PC-9 (cell line): ENCODE results near the gene BICC1. TPM values are rescaled to one million over a fixed set of nuclear protein-coding genes. Genes with fewer than 3 reads are reported as not detected.

Experiments
- BruUV-seq: library from RNA; stranded (reverse); fragments of 400-500 nt; replicated peaks from 2 replicates; lab custom pipeline; 2021; lab: Mats Ljungman, UMichigan
- CTCF ChIA-PET: fragments of 300-600 bp; sonication (Branson Sonifier 250); formaldehyde crosslinking; loops from one replicate; lab custom pipeline; 2022; ENCODE audit warnings: antibody characterized with exemption; lab: Charles Lee
- POLR2A ChIA-PET: fragments of 300-600 bp; sonication (Branson Sonifier 250); formaldehyde crosslinking; loops from one replicate; lab custom pipeline; 2022; ENCODE audit warnings: antibody characterized with exemption; ENCODE audit not compliant: unreplicated experiment; lab: Charles Lee
- DNase-seq, 2 experiments: peaks; one replicate each; pipeline versions ENCODE4 v3.0.0 to v3.0.0-alpha.2; 2015 to 2022; ENCODE audit warnings: mixed read lengths in 1 of 2
- H2AFZ ChIP-seq: fragments of 200-600 bp; sonication (generic); 2 replicates; pipeline ENCODE4 v1.8.1; 2017; ENCODE audit warnings: antibody characterized with exemption
- H3F3A ChIP-seq: fragments of 200-600 bp; sonication (generic); 2 replicates; pipeline ENCODE4 v1.8.1; 2017; ENCODE audit warnings: antibody characterized with exemption, mild to moderate bottlenecking, low read depth; ENCODE audit not compliant: insufficient read depth
- H3K27ac ChIP-seq: fragments of 200-600 bp; sonication (generic); 2 replicates; pipeline ENCODE4 v1.6.1; 2016; ENCODE audit warnings: mixed run types
- H3K27me3 ChIP-seq: fragments of 200-600 bp; sonication (generic); 2 replicates; pipeline ENCODE4 v1.6.1; 2016; ENCODE audit warnings: low read depth, mixed run types; ENCODE audit not compliant: insufficient read depth
- H3K36me3 ChIP-seq: fragments of 200-600 bp; sonication (generic); 2 replicates; pipeline ENCODE4 v1.6.1; 2016; ENCODE audit warnings: low read depth, mixed run types
- H3K4me1 ChIP-seq: fragments of 200-600 bp; sonication (generic); replicated peaks from 2 replicates; pipeline ENCODE4 v1.6.1; 2016; ENCODE audit warnings: mixed run types; ENCODE audit not compliant: insufficient read depth
- H3K4me2 ChIP-seq: fragments of 200-600 bp; sonication (generic); 2 replicates; pipeline ENCODE4 v1.6.1; 2017; ENCODE audit warnings: mixed run types
- H3K4me3 ChIP-seq: fragments of 200-600 bp; sonication (generic); 2 replicates; pipeline ENCODE4 v1.6.1; 2016; ENCODE audit warnings: mixed run types
- H3K79me2 ChIP-seq: fragments of 200-600 bp; sonication (generic); 2 replicates; pipeline ENCODE4 v1.6.1; 2017; ENCODE audit warnings: low read depth, mixed run types
- H3K9me2 ChIP-seq: fragments of 200-600 bp; sonication (generic); 2 replicates; pipeline ENCODE4 v1.8.1; 2017; ENCODE audit warnings: mild to moderate bottlenecking; ENCODE audit not compliant: insufficient read depth
- H3K9me3 ChIP-seq: fragments of 200-600 bp; sonication (generic); 2 replicates; pipeline ENCODE4 v1.8.1; 2016; ENCODE audit warnings: low read depth; ENCODE audit not compliant: insufficient read depth
- H4K20me1 ChIP-seq: fragments of 200-600 bp; sonication (generic); 2 replicates; pipeline ENCODE4 v1.8.1; 2017; ENCODE audit not compliant: insufficient read depth
- CTCF ChIP-seq: fragments of 200-600 bp; sonication (generic); conservative IDR thresholded peaks from 2 replicates; pipeline ENCODE4 v1.6.1; 2017; ENCODE audit warnings: mixed run types, antibody characterized with exemption, mild to moderate bottlenecking, moderate library complexity
- EZH2 ChIP-seq: fragments of 200-600 bp; sonication (generic); IDR thresholded peaks from 2 replicates; pipeline ENCODE4 v1.8.0; 2017; ENCODE audit warnings: antibody characterized with exemption, low read depth
- intact Hi-C: fragments of 100-400 bp; cut with micrococcal nuclease; formaldehyde crosslinking; loops from one replicate; pipeline ENCODE4 v1.10.0; 2022; ENCODE audit not compliant: unreplicated experiment
- total RNA-seq: library from RNA; stranded (reverse); gene quantifications from 2 replicates; pipeline ENCODE4 v1.2.3, GENCODE V29; 2021

Gene BICC1
- total RNA-seq, 1 experiment from 2014 or later, result not detected

- no peaks in the 10 kb centered on the region for H3K36me3 ChIP-seq
These were observed 331.1 kb downstream of the BICC1 start for GRCh38 chr10:58843760-58844159.

DNA sequence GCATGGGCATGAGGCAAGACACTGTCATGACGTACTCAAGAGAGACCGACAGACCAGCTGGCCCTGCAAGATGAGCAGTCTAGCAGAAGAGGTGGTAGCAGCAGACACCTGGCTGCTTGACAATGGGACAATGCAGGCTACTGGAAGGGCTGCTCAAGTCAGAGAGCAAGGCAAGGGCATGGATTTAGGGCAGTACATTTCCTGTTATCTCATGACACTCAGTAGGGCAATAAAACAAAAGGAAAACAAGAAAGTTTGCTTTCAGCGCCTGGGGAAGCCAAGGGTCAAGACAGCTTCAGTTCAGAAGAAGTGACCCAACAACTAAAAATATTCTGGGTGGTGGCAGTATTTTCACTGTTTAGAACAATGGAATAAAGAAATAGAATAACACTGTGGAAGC lies 332.0 kb downstream of the BICC1 start:
- POLR2A ChIA-PET, result no interaction called here
- BruUV-seq, result no TSS peak
- CTCF ChIA-PET, result interaction anchor here (0.6 kb wide), 1 partner anchor 1977 kb away, joined by 3 read pairs; no protein-coding TSS in a partner anchor
- H3K4me3 ChIP-seq, result no peak overlapping the region
- no peaks in the 10 kb centered on the region for H3K27me3 ChIP-seq
- H3K4me1 ChIP-seq, result no peaks in the 10 kb centered on the region
- no peak overlapping the region for H3K4me2 ChIP-seq
- H3K27ac ChIP-seq, result no peak overlapping the region
- TF ChIP-seq CTCF (no peak), EZH2 (no peak)
- H3K9me2 ChIP-seq, result no peaks in the 10 kb centered on the region
- no peaks in the 10 kb centered on the region for H3F3A ChIP-seq
- H4K20me1 ChIP-seq, result no peaks in the 10 kb centered on the region
- H3K9me3 ChIP-seq, result no peaks in the 10 kb centered on the region
- no peaks in the 10 kb centered on the region for H3K36me3 ChIP-seq
- H3K79me2 ChIP-seq, result no peaks in the 10 kb centered on the region
- no peak for DNase-seq
- H2AFZ ChIP-seq, result no peak overlapping the region
- intact Hi-C loops, result no loop called here

More at GRCh38 chr10:58843760-58844159, 331.1 kb downstream of the BICC1 start:
- intact Hi-C loops, result no loop called here
- no peaks in the 10 kb centered on the region for H3F3A ChIP-seq
- no peak for DNase-seq
- no peaks in the 10 kb centered on the region for H3K79me2 ChIP-seq
- H3K4me3 ChIP-seq, result no peak overlapping the region
- H3K27ac ChIP-seq, result no peak overlapping the region
- H3K4me1 ChIP-seq, result no peaks in the 10 kb centered on the region
- no peak for TF ChIP-seq EZH2
- TF ChIP-seq CTCF, result no peak
- no peaks in the 10 kb centered on the region for H3K9me3 ChIP-seq
- BruUV-seq, result no TSS peak
- POLR2A ChIA-PET, result no interaction called here
- H4K20me1 ChIP-seq, result no peaks in the 10 kb centered on the region
- no peak overlapping the region for H3K4me2 ChIP-seq
- H3K9me2 ChIP-seq, result no peaks in the 10 kb centered on the region
- no peaks in the 10 kb centered on the region for H3K27me3 ChIP-seq
- CTCF ChIA-PET, result interaction anchor here (0.6 kb wide), 1 partner anchor 1978 kb away, joined by 3 read pairs; no protein-coding TSS in a partner anchor
- H2AFZ ChIP-seq, result no peak overlapping the region

- TF ChIP-seq EZH2, result no peak
- no peak for TF ChIP-seq CTCF
- no peak overlapping the region for H3K4me3 ChIP-seq
- H3K79me2 ChIP-seq, result no peaks in the 10 kb centered on the region
- ChIA-PET POLR2A (no interaction called here), CTCF (no interaction called here)
- H3F3A ChIP-seq, result no peaks in the 10 kb centered on the region
- H3K4me2 ChIP-seq, result no peak overlapping the region
- no TSS peak for BruUV-seq
- intact Hi-C loops, result no loop called here
- H3K4me1 ChIP-seq, result no peaks in the 10 kb centered on the region
- no peaks in the 10 kb centered on the region for H3K27me3 ChIP-seq
- no peak overlapping the region for H3K27ac ChIP-seq
- no peaks in the 10 kb centered on the region for H3K36me3 ChIP-seq
- H2AFZ ChIP-seq, result no peak overlapping the region
- H3K9me2 ChIP-seq, result no peaks in the 10 kb centered on the region
- H4K20me1 ChIP-seq, result no peaks in the 10 kb centered on the region
- H3K9me3 ChIP-seq, result no peaks in the 10 kb centered on the region
- no peak for DNase-seq
These were observed 334.2 kb downstream of the BICC1 start for GRCh38 chr10:58846856-58847255.
